C4-2B (cell line): ENCODE results near the gene PNPO.
A peak's percentile ranks its signal among the peaks of the same experiment; 100 is the strongest.

ENCODE experiments used
- H3K27ac ChIP-seq: fragments of 450-650 bp; 2 replicates; pipeline ENCODE4 v1.5.1; 2017
- CTCF ChIP-seq: fragments of 450-650 bp; conservative IDR thresholded peaks from 2 replicates; pipeline ENCODE4 v1.5.1; 2017; ENCODE audit warnings: mild to moderate bottlenecking
- ZFX ChIP-seq: fragments of 450-650 bp; IDR thresholded peaks from 2 replicates; pipeline ENCODE4 v1.6.1; 2017

The PNPO gene

GRCh38 chr17:47941246-47942095, at the start of gene PNPO:
Gene PNPO, plus strand, starts transcription at chr17:47941571. Its CDS starts 105 bp downstream, at chr17:47941676.
- H3K27ac ChIP-seq: peak within 1 kb of the TSS; percentile 88
- TF ChIP-seq CTCF: no peak
- peak; percentile 55; the same call in 1 of the 2 replicates for TF ChIP-seq ZFX

- peak overlapping the region; percentile 91 for H3K27ac ChIP-seq
- TF ChIP-seq CTCF: no peak
- no peak for TF ChIP-seq ZFX
These were observed 46.6 kb upstream of the PNPO start for GRCh38 chr17:47894498-47895346.

GRCh38 chr17:47895347-47895855, 46.0 kb upstream of the PNPO start:
- TF ChIP-seq ZFX: no peak
- no peak for TF ChIP-seq CTCF
- H3K27ac ChIP-seq: peak overlapping the region; percentile 91

GRCh38 chr17:47895856-47896671, 45.3 kb upstream of the PNPO start, which contains the start of gene SP2:
Gene SP2, plus strand, starts transcription at chr17:47896236. Its CDS starts 51 bp downstream, at chr17:47896287.
- peak within 1 kb of the TSS; percentile 91 for H3K27ac ChIP-seq
- no peak for TF ChIP-seq CTCF
- TF ChIP-seq ZFX: peak; percentile 61; the same call in 1 of the 2 replicates

- no peak for TF ChIP-seq ZFX
- TF ChIP-seq CTCF: no peak
- H3K27ac ChIP-seq: peak overlapping the region; percentile 91
These were observed 44.5 kb upstream of the PNPO start for GRCh38 chr17:47896672-47897490.

GRCh38 chr17:47897561-47897960, 43.8 kb upstream of the PNPO start:
- no peak overlapping the region for H3K27ac ChIP-seq
- TF ChIP-seq ZFX (no peak), CTCF (no peak)
